ENCODE results near the gene FRMD4B.
A peak's percentile ranks its signal among the peaks of the same experiment; 100 is the strongest.

FRMD4B gene

DNA sequence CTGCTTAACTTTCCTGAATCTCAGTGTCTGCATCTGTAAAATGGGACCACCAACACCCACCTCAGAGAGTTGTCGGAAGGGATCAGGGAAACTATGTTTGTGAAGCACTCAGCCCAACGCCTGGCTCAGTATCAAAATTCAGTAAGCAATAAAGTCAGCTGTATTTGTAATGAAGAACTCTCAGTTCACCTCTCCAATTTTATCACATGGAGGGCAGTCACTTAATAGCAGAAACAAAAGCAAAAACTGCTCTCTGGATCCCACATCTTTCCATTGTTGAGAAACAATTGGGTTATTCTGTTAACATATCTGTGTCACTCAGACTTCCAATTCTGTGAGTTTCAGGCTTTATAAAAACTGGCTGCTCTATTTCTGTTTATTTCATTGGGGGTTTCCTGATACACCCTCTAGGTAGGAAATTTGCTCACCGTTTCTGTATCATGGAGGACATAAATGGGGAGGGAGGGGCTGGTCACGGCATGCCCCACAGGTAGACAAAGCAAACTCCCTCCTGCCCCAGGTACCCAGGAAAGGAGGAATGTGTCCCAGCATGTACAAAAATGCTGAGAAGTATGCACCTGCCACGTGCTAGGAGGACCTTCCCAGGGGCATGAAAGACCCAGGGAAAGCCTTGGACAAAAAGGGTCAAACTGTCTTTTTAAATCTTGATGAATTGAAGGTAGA is 182.1 kb downstream of the FRMD4B start:
- TF ChIP-seq CTCF (IDR thresholded peaks at IDR 0.05; ENCODE audit: insufficient read depth, low read depth, low read length, missing control alignments): no peak
- peak; percentile 96 for DNase-seq (ENCODE audit: low read depth)
- H3K4me3 ChIP-seq (ENCODE audit: low read length): no peak overlapping the region

- no peak for TF ChIP-seq CTCF (IDR thresholded peaks at IDR 0.05; ENCODE audit: insufficient read depth, low read depth, low read length, missing control alignments)
- H3K4me3 ChIP-seq (ENCODE audit: low read length): no peak overlapping the region
- no peak for DNase-seq (ENCODE audit: low read depth)
These were observed 184.2 kb downstream of the FRMD4B start for GRCh38 chr3:69201658-69202057.

DNA sequence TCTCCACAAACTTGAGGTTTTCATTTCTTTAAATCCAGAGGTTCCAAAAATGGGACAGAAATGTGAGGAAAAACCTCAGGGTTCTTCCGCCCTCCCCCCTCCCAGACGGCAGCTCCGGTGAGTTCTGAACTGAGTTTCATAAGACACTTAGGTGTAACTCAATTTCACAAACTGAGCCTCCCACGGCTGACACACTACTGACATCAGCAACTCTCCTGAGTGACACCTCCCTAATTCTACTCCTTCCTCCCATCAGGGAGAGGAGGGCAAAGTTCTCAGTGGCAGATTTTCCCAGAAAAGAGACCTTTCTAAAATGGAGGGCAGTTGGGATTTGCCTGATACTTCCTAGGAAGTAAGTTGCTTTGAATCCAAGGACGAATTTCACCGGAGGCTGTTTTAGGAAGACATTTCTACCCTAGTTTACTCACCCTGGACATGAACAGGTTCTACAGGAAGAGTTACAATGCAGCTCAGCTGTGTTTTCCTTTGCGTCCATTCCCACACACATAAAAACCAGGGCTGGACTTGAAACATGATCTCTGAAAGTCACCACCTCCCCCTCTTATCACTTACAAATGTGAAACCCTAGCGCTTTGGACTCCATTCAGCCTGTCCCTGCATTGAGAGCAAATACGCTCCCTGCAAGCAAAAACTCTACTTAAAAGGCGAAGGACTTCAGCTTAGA is 185.4 kb downstream of the FRMD4B start:
- no peak for TF ChIP-seq CTCF (IDR thresholded peaks at IDR 0.05; ENCODE audit: insufficient read depth, low read depth, low read length, missing control alignments)
- peak overlapping the region; percentile 80 for H3K4me3 ChIP-seq (ENCODE audit: low read length)
- DNase-seq (ENCODE audit: low read depth): peak; percentile 98

GRCh38 chr3:69199942-69200341 is 185.9 kb downstream of the FRMD4B start:
- H3K4me3 ChIP-seq (ENCODE audit: low read length): peak overlapping the region; percentile 80
- no peak for TF ChIP-seq CTCF (IDR thresholded peaks at IDR 0.05; ENCODE audit: insufficient read depth, low read depth, low read length, missing control alignments)
- DNase-seq (ENCODE audit: low read depth): no peak

GRCh38 chr3:69197922-69198530 is 187.9 kb downstream of the FRMD4B start:
- H3K4me3 ChIP-seq (ENCODE audit: low read length): no peak overlapping the region
- no peak for DNase-seq (ENCODE audit: low read depth)
- TF ChIP-seq CTCF (IDR thresholded peaks at IDR 0.05; ENCODE audit: insufficient read depth, low read depth, low read length, missing control alignments): no peak

DNA sequence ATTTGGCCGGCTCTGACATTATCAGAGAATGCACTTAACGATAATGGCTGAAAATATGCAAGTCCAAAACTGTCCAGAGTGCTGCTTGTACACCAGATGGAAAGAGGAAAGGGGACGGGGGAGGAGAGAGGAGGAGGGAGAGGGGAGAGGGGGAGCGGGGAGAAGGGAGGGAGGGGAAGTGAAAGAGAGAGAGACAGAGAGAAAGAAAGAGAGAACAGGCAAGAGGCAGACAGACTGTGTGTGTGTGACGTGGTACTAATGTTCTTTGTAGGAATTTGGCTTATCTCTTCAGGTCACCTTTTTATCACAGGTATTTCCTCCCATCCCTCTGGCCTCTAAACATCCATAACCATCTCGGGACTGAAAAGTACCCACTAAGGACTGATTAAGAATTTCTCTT is 188.4 kb downstream of the FRMD4B start:
- DNase-seq (ENCODE audit: low read depth): no peak
- no peak overlapping the region for H3K4me3 ChIP-seq (ENCODE audit: low read length)
- no peak for TF ChIP-seq CTCF (IDR thresholded peaks at IDR 0.05; ENCODE audit: insufficient read depth, low read depth, low read length, missing control alignments)

Measured in epithelial cell of esophagus (primary cell).